Retinal pigment epithelial cell (primary cell): Measurements from ENCODE around the gene PSMG2.

Source experiments
- DNase-seq: peaks from one replicate; pipeline ENCODE4 v3.0.0-alpha.2; 2010; ENCODE audit warnings: low read depth
- H3K4me3 ChIP-seq: 2 replicates; pipeline ENCODE4 v1.5.1; 2011; ENCODE audit warnings: mild to moderate bottlenecking, low read length, control low read depth, moderate library complexity
- CTCF ChIP-seq: conservative IDR thresholded peaks from 2 replicates; pipeline ENCODE4 v1.5.1; 2011; ENCODE audit warnings: low read depth, low read length, control low read depth, inconsistent platforms

Gene PSMG2

GRCh38 chr18:12773369-12773768 is 70.5 kb downstream of the PSMG2 start:
- DNase-seq = no peak
- no peak overlapping the region for H3K4me3 ChIP-seq
- TF ChIP-seq CTCF = no peak

DNA sequence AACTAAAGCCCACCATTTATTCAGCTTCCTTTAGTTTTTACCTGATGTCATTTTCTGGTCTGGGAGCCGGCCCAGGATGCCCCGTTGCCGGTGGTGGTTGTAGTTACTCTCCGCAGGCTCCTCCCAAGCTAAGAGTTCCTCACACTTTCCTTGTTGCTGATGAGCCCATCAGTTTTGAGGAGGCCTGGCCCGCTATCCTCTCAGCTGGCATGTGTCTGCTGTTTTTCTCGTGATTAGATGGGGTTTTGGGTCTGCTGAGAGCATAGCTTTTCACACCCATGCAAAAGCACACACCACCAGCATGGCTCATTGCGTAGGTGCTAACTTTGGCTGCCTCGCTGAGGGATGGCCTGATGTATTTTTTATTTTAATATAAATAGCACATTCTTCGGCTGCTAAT is 72.1 kb downstream of the PSMG2 start:
- no peak overlapping the region for H3K4me3 ChIP-seq
- TF ChIP-seq CTCF = no peak
- DNase-seq = no peak
